Endothelial cell of umbilical vein (primary cell): ENCODE measurements around the gene WNT9A. TPM values are rescaled to one million over a fixed set of nuclear protein-coding genes. Genes with fewer than 3 reads are reported as not detected.
"Not testable (repeated sequence)": the region's sequence is repeated elsewhere in the genome, so short reads cannot be mapped to it uniquely, and the experiment has no call there.

ENCODE experiments used
- BruUV-seq: library from RNA; stranded (reverse); fragments of 400-500 nt; replicated peaks from 2 replicates; lab custom pipeline; 2021; lab: Mats Ljungman, UMichigan
- CTCF ChIA-PET: fragments of 300-600, 350-600 bp; sonication (Branson Sonifier 250); formaldehyde crosslinking; loops from one replicate; lab custom pipeline; 2021; ENCODE audit warnings: antibody characterized with exemption, inconsistent platforms; lab: Charles Lee
- POLR2A ChIA-PET: fragments of 300-600, 350-600 bp; sonication (Branson Sonifier 250); formaldehyde crosslinking; loops from one replicate; lab custom pipeline; 2021; ENCODE audit warnings: antibody characterized with exemption, inconsistent platforms; lab: Charles Lee
- DNase-seq: peaks from one replicate; pipeline ENCODE4 v3.0.0-alpha.2; 2011; ENCODE audit warnings: low read depth, low spot score
- FAIRE-seq: peaks from 2 replicates; lab custom pipeline; 2011; peaks lifted over from hg19 to GRCh38; lab: Jason Lieb, UNC
- H2AFZ ChIP-seq: 2 replicates; pipeline ENCODE4 v1.6.0; 2012; ENCODE audit warnings: low read depth, low read length, control low read depth, inconsistent platforms
- H3K27ac ChIP-seq: 2 replicates; pipeline ENCODE4 v1.5.1; 2011; ENCODE audit warnings: low read depth, mild to moderate bottlenecking, control low read depth, low read length, moderate library complexity; ENCODE audit not compliant: insufficient read depth
- H3K27me3 ChIP-seq, 2 experiments: 2 replicates each; pipeline versions ENCODE4 v1.6.0 to v1.6.1; 2011; ENCODE audit warnings: low read length in 2 of 2, mixed read lengths in 1 of 2; ENCODE audit not compliant: control insufficient read depth in 2 of 2, insufficient read depth in 2 of 2
- H3K36me3 ChIP-seq, 2 experiments: 2 replicates in 1 of 2; 3 replicates in 1 of 2; pipeline ENCODE4 v1.5.1; 2011; ENCODE audit warnings: low read length in 2 of 2, mild to moderate bottlenecking in 1 of 2, moderate library complexity in 1 of 2; ENCODE audit not compliant: control insufficient read depth in 2 of 2, insufficient read depth in 2 of 2; ENCODE audit errors: extremely low read depth in 1 of 2
- H3K4me1 ChIP-seq: 3 replicates; pipeline ENCODE4 v1.5.1; 2011; ENCODE audit warnings: mild to moderate bottlenecking, low read length; ENCODE audit not compliant: control insufficient read depth, insufficient read depth; ENCODE audit errors: extremely low read depth
- H3K4me2 ChIP-seq: 2 replicates; pipeline ENCODE4 v1.6.1; 2011; ENCODE audit warnings: low read length, control low read depth, mixed read lengths; ENCODE audit not compliant: insufficient read depth
- H3K4me3 ChIP-seq, 3 experiments: fragments of 200-600 bp in 1 of 3; sonication (generic), shearing (Covaris generic) in 1 of 3; replicated peaks in 1 of 3; 2 replicates each; pipeline ENCODE4 v1.5.1; 2011 to 2016; ENCODE audit warnings: control low read depth in 3 of 3, low read length in 3 of 3, mild to moderate bottlenecking in 2 of 3, inconsistent platforms in 1 of 3, low read depth in 1 of 3, moderate library complexity in 1 of 3; ENCODE audit not compliant: insufficient read depth in 1 of 3
- H3K79me2 ChIP-seq: 2 replicates; pipeline ENCODE4 v1.6.0; 2012; ENCODE audit warnings: low read length, inconsistent platforms; ENCODE audit not compliant: control insufficient read depth, insufficient read depth
- H3K9ac ChIP-seq: replicated peaks from 2 replicates; pipeline ENCODE3; 2011; ENCODE audit warnings: low read length, control low read depth; ENCODE audit not compliant: insufficient read depth; ENCODE audit errors: extremely low read depth
- H3K9me1 ChIP-seq: replicated peaks from 3 replicates; pipeline ENCODE4 v1.6.0; 2011; ENCODE audit warnings: mild to moderate bottlenecking, low read length; ENCODE audit not compliant: control insufficient read depth, insufficient read depth; ENCODE audit errors: extremely low read depth
- H3K9me3 ChIP-seq: replicated peaks from 2 replicates; pipeline ENCODE4 v1.5.1; 2012; ENCODE audit warnings: low read length, inconsistent platforms; ENCODE audit not compliant: control insufficient read depth, insufficient read depth
- H4K20me1 ChIP-seq: replicated peaks from 2 replicates; pipeline ENCODE3; 2011; ENCODE audit warnings: mild to moderate bottlenecking, low read length; ENCODE audit not compliant: control insufficient read depth, insufficient read depth; ENCODE audit errors: extremely low read depth
- EZH2 ChIP-seq: IDR thresholded peaks from 2 replicates; pipeline ENCODE4 v1.6.1; 2012; ENCODE audit warnings: borderline replicate concordance, low read depth, mild to moderate bottlenecking, moderate library complexity, low read length, inconsistent platforms; ENCODE audit not compliant: severe bottlenecking
- FOS ChIP-seq: IDR thresholded peaks from 2 replicates; pipeline ENCODE4 v1.6.1; 2011; ENCODE audit warnings: mild to moderate bottlenecking, low read length, moderate library complexity, borderline replicate concordance; ENCODE audit not compliant: insufficient read depth
- GATA2 ChIP-seq: IDR thresholded peaks from 2 replicates; pipeline ENCODE4 v1.7.0; 2011; ENCODE audit warnings: low read depth, mild to moderate bottlenecking, moderate library complexity, mixed read lengths, low read length; ENCODE audit not compliant: insufficient read length, insufficient read depth
- JUN ChIP-seq: IDR thresholded peaks from 2 replicates; pipeline ENCODE4 v1.6.1; 2011; ENCODE audit warnings: borderline replicate concordance, low read depth; ENCODE audit not compliant: insufficient read length, insufficient read depth
- MYC ChIP-seq: IDR thresholded peaks from one replicate; pipeline ENCODE4 v1.6.1; 2011; ENCODE audit warnings: mild to moderate bottlenecking, low read depth, low read length
- POLR2A ChIP-seq: IDR thresholded peaks from 2 replicates; pipeline ENCODE4 v1.6.1; 2012; ENCODE audit warnings: low read depth, mild to moderate bottlenecking, control low read depth, low read length
- POLR2AphosphoS5 ChIP-seq: IDR thresholded peaks from 2 replicates; pipeline ENCODE4 v1.6.1; 2012; ENCODE audit warnings: low read depth, mild to moderate bottlenecking, control low read depth, low read length, moderate library complexity; ENCODE audit not compliant: insufficient read depth
- dilution Hi-C: fragments of 300-500 bp; cut with MboI; formaldehyde crosslinking; loops from one replicate; pipeline ENCODE4 v1.15.0; 2019; ENCODE audit warnings: low sequenced_read_pairs; ENCODE audit not compliant: extremely low pct_ligation_motif_present
- intact Hi-C: fragments of 100-400 bp; cut with micrococcal nuclease; formaldehyde crosslinking; loops from one replicate; pipeline ENCODE4 v1.10.0; 2022
- polyA plus RNA-seq, 4 experiments: library from polyadenylated mRNA; depleted of rRNA in 3 of 4; stranded (reverse) in 3 of 4; unstranded in 1 of 4; fragments of >200 nt; gene quantifications; 2 replicates each; pipeline versions ENCODE4 v1.2.1 to v1.2.3, GENCODE V29; 2011 to 2012; ENCODE audit warnings: missing spikeins in 1 of 4
- total RNA-seq: library from RNA; stranded (reverse); gene quantifications from 2 replicates; pipeline ENCODE4 v1.2.3, GENCODE V29; 2021
- TF ChIP-seq, protein P1 (sequence below): IDR thresholded peaks from 2 replicates; pipeline ENCODE4 v1.6.1; 2011; ENCODE audit not compliant: insufficient read depth, insufficient read length
- TF ChIP-seq, protein P2 (sequence below), 2 donors: IDR thresholded peaks; 1 replicate in 1 of 2; 2 replicates in 1 of 2; pipeline ENCODE4 v1.5.1; 2011; ENCODE audit warnings: low read length in 2 of 2, mild to moderate bottlenecking in 2 of 2, moderate library complexity in 2 of 2, control low read depth in 1 of 2, inconsistent platforms in 1 of 2, low read depth in 1 of 2; ENCODE audit not compliant: insufficient read depth in 1 of 2; ENCODE audit errors: extremely low read depth in 1 of 2

The WNT9A gene
- total and polyA plus RNA-seq, 2 donors (not counting 3 experiments of a cell fraction or from before 2014, with no cell fraction given): 5.4 to 6.2 TPM

DNA sequence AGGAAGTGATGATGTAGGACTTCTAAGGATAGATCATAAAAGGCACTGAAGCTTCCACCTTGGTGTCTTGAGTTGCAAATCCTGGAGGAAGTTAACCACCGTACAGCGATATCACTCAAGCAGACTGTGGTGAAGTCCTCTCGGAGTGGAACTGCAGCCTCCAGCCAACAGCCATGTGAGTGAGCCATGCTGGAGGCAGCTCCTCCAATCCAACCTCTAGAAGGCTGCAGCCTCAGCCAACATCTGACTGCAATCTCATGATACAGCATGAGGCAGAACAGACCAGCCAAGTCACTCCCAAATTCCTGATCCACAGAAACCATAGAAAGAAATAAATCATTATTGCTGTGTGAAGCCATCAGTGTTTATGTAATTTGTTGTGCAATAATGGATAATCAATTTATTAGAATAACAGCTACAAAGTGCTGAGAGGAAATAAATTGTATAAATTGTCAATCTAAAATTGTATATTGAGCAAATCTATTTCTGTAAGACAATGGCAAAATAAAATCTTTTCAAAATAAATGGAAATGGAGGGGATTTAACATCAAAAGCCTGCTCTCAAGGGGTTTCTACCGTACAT lies 67.3 kb downstream of the WNT9A start:
- no TSS peak for BruUV-seq
- intact Hi-C loops (no loop called here), dilution Hi-C loops (no loop called here)
- no peak for DNase-seq
- H3K27me3 ChIP-seq: peaks cover 3 to 4% of the 10 kb centered on the region in 2 experiments
- TF ChIP-seq EZH2 (no peak), GATA2 (no peak), JUN (no peak), FOS (no peak), MYC (no peak), POLR2AphosphoS5 (no peak), POLR2A (no peak)
- TF ChIP-seq, protein P1, sequence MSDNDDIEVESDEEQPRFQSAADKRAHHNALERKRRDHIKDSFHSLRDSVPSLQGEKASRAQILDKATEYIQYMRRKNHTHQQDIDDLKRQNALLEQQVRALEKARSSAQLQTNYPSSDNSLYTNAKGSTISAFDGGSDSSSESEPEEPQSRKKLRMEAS: no peak
- TF ChIP-seq, protein P2, sequence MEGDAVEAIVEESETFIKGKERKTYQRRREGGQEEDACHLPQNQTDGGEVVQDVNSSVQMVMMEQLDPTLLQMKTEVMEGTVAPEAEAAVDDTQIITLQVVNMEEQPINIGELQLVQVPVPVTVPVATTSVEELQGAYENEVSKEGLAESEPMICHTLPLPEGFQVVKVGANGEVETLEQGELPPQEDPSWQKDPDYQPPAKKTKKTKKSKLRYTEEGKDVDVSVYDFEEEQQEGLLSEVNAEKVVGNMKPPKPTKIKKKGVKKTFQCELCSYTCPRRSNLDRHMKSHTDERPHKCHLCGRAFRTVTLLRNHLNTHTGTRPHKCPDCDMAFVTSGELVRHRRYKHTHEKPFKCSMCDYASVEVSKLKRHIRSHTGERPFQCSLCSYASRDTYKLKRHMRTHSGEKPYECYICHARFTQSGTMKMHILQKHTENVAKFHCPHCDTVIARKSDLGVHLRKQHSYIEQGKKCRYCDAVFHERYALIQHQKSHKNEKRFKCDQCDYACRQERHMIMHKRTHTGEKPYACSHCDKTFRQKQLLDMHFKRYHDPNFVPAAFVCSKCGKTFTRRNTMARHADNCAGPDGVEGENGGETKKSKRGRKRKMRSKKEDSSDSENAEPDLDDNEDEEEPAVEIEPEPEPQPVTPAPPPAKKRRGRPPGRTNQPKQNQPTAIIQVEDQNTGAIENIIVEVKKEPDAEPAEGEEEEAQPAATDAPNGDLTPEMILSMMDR (IDR thresholded peaks at IDR 0.05; ENCODE audit: extremely low read depth in 1 of 2, insufficient read depth in 1 of 2, low read depth in 1 of 2, low read length in 2 of 2): no peak
- no peak overlapping the region for H3K4me2 ChIP-seq
- no peaks in the 10 kb centered on the region for H3K4me1 ChIP-seq
- no peak overlapping the region for H3K27ac ChIP-seq
- no peaks in the 10 kb centered on the region for H3K79me2 ChIP-seq
- H3K9me1 ChIP-seq: no peaks in the 10 kb centered on the region
- no peaks in the 10 kb centered on the region for H4K20me1 ChIP-seq
- no peak overlapping the region for H3K9ac ChIP-seq
- no peak overlapping the region for H2AFZ ChIP-seq
- H3K4me3 ChIP-seq: no peak overlapping the region
- H3K36me3 ChIP-seq: no peaks in the 10 kb centered on the region
- CTCF ChIA-PET: no interaction called here
- POLR2A ChIA-PET: no interaction called here
- FAIRE-seq: no peak
- no peaks in the 10 kb centered on the region for H3K9me3 ChIP-seq

DNA sequence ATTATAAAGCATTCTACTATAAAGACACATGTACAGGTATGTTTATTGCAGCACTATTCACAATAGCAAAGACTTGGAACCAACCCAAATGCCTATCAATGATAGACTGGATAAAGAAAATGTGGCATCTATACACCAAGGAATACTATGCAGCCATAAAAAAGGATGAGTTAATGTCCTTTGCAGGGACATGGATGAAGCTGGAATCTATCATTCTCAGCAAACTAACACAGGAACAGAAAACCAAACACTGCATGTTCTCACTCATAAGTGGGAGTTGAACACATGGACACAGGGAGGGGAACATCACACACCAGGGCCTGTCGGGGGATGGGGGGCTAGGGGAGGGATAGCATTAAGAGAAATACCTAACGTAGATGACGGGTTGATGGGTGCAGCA lies 69.9 kb downstream of the WNT9A start:
- H3K4me2 ChIP-seq, H3K4me1 ChIP-seq, BruUV-seq, intact Hi-C loops, FAIRE-seq, H3K27ac ChIP-seq, POLR2A ChIA-PET, H3K9me1 ChIP-seq, H3K9ac ChIP-seq, H3K36me3 ChIP-seq, CTCF ChIA-PET, H3K27me3 ChIP-seq, dilution Hi-C loops, H3K9me3 ChIP-seq, H4K20me1 ChIP-seq, H3K79me2 ChIP-seq, H2AFZ ChIP-seq, H3K4me3 ChIP-seq, DNase-seq: not testable (repeated sequence)

DNA sequence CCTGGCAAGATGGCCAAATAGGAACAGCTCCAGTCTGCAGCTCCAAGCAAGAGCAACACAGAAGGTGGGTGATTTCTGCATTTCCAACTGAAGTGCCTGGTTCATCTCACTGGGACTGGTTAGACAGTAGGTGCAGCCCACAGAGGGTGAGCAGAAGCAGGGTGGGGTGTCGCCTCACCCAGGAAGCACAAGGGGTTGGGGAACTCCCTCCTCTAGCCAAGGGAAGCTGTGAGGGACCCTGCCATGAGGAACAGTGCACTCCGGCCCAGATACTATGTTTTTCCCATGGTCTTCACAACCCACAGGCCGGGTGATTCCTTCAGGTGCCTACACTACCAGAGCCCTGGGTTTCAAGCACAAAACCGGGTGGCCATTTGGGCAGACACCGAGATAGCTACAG lies 75.8 kb downstream of the WNT9A start:
- H3K9me3 ChIP-seq, BruUV-seq, H3K4me2 ChIP-seq, H3K9ac ChIP-seq, H3K36me3 ChIP-seq, intact Hi-C loops, H3K79me2 ChIP-seq, H3K9me1 ChIP-seq, dilution Hi-C loops, H2AFZ ChIP-seq, H4K20me1 ChIP-seq, H3K27me3 ChIP-seq, H3K4me3 ChIP-seq, H3K27ac ChIP-seq, DNase-seq, FAIRE-seq, POLR2A ChIA-PET, H3K4me1 ChIP-seq: not testable (repeated sequence)
- CTCF ChIA-PET: interaction anchor here (1.5 kb wide), 1 partner anchor 10 kb away, joined by 3 read pairs; no protein-coding TSS in a partner anchor
